Panc1 (cell line): ENCODE measurements around the gene VAPA. TPM values are rescaled to one million over a fixed set of nuclear protein-coding genes. Genes with fewer than 3 reads are reported as not detected.

Experiments
- ATAC-seq: fragments of 200-7000 bp; cut with Tn5 transposase; 2 replicates; pipeline ENCODE4 v1.9.1; 2020; ENCODE audit warnings: mild to moderate bottlenecking, moderate library complexity
- Bru-seq: library from RNA; stranded (reverse); fragments of 400-500 nt; gene quantifications from one replicate; lab custom pipeline; 2021; lab: Mats Ljungman, UMichigan
- BruChase-seq, 2 experiments: library from RNA; stranded (reverse); fragments of 400-500 nt; gene quantifications; one replicate each; lab custom pipeline; 2021; lab: Mats Ljungman, UMichigan
- BruUV-seq: library from RNA; stranded (reverse); fragments of 400-500 nt; replicated peaks from 2 replicates; lab custom pipeline; 2021; lab: Mats Ljungman, UMichigan
- CTCF ChIA-PET: fragments of 300-600 bp; sonication (Branson Sonifier 250); formaldehyde crosslinking; loops from one replicate; lab custom pipeline; 2022; ENCODE audit warnings: antibody characterized with exemption; lab: Charles Lee
- POLR2A ChIA-PET: fragments of 300-600 bp; sonication (Branson Sonifier 250); formaldehyde crosslinking; loops from one replicate; lab custom pipeline; 2022; ENCODE audit warnings: antibody characterized with exemption; lab: Charles Lee
- DNase-seq: peaks from one replicate; pipeline ENCODE4 v3.0.0-alpha.2; 2010; ENCODE audit warnings: low read depth, low spot score
- H3K27ac ChIP-seq: 2 replicates; pipeline ENCODE4 v1.5.1; 2011; ENCODE audit warnings: mild to moderate bottlenecking, low read length, inconsistent platforms
- H3K27me3 ChIP-seq: fragments of 200-500 bp; sonication (Bioruptor generic); 2 replicates; pipeline ENCODE4 v1.6.0; 2014; ENCODE audit warnings: low read length, inconsistent platforms; ENCODE audit not compliant: control insufficient read depth, insufficient read depth
- H3K36me3 ChIP-seq: fragments of 200-500 bp; sonication (Bioruptor generic); 2 replicates; pipeline ENCODE4 v1.5.1; 2014; ENCODE audit warnings: inconsistent platforms, mild to moderate bottlenecking, low read length, moderate library complexity; ENCODE audit not compliant: control insufficient read depth, insufficient read depth
- H3K4me1 ChIP-seq: 2 replicates; pipeline ENCODE4 v1.5.1; 2011; ENCODE audit warnings: inconsistent platforms, mild to moderate bottlenecking, low read length, moderate library complexity; ENCODE audit not compliant: control insufficient read depth, insufficient read depth
- H3K4me3 ChIP-seq, 2 experiments: 2 replicates each; pipeline ENCODE4 v1.5.1; 2011 to 2012; ENCODE audit warnings: low read depth in 2 of 2, low read length in 2 of 2, mild to moderate bottlenecking in 2 of 2, inconsistent platforms in 1 of 2, moderate library complexity in 1 of 2
- H3K9me3 ChIP-seq: fragments of 200-500 bp; sonication (Bioruptor generic); 2 replicates; pipeline ENCODE4 v1.5.1; 2014; ENCODE audit warnings: low read depth, mild to moderate bottlenecking, inconsistent platforms, low read length, moderate library complexity; ENCODE audit not compliant: control insufficient read depth, insufficient read depth
- CTCF ChIP-seq: fragments of 450-650 bp; IDR thresholded peaks from 2 replicates; pipeline ENCODE4 v1.5.1; 2017; ENCODE audit warnings: mild to moderate bottlenecking
- POLR2AphosphoS5 ChIP-seq: IDR thresholded peaks from 2 replicates; pipeline ENCODE4 v1.6.1; 2012; ENCODE audit warnings: mild to moderate bottlenecking, low read depth, low read length, moderate library complexity
- REST ChIP-seq, 2 experiments: IDR thresholded peaks; 2 replicates each; pipeline ENCODE4 v1.6.1; 2011 to 2012; ENCODE audit warnings: low read depth in 2 of 2, control low read depth in 1 of 2, low read length in 1 of 2, mild to moderate bottlenecking in 1 of 2, moderate library complexity in 1 of 2; ENCODE audit not compliant: insufficient read depth in 1 of 2
- SIN3A ChIP-seq: IDR thresholded peaks from 2 replicates; pipeline ENCODE4 v1.6.1; 2012; ENCODE audit warnings: low read depth, mild to moderate bottlenecking, low read length, moderate library complexity, borderline replicate concordance; ENCODE audit not compliant: insufficient read depth
- TCF7L2 ChIP-seq: IDR thresholded peaks from 2 replicates; pipeline ENCODE4 v1.6.1; 2011; ENCODE audit warnings: mild to moderate bottlenecking, low read depth, low read length, inconsistent platforms
- in situ Hi-C: cut with HindIII; loops from 2 replicates; pipeline ENCODE4 v1.10.0; 2016; ENCODE audit warnings: low sequenced_read_pairs, low pct_unique_long_range_greater_than_20kb
- intact Hi-C: fragments of 100-400 bp; cut with micrococcal nuclease; formaldehyde crosslinking; loops from one replicate; pipeline ENCODE4 v1.10.0; 2022; ENCODE audit not compliant: unreplicated experiment
- long read RNA-seq: library from polyadenylated mRNA; unstranded; transcript quantifications from one replicate; pipeline ENCODE4 v2.0.0, GENCODE V29; 2021; ENCODE audit not compliant: unreplicated experiment
- polyA plus RNA-seq: library from polyadenylated mRNA; unstranded; fragments of >200 nt; gene quantifications from one replicate; pipeline ENCODE4 v1.2.1, GENCODE V29; 2012; ENCODE audit warnings: missing spikeins; ENCODE audit not compliant: insufficient read length
- total RNA-seq: library from RNA; stranded (reverse); gene quantifications from one replicate; pipeline ENCODE4 v1.2.1, GENCODE V29; 2021; ENCODE audit not compliant: unreplicated experiment

VAPA gene
- total RNA-seq, result 228 TPM
- polyA plus RNA-seq, result 140 TPM
- Bru-seq, nascent RNA, result percentile 97 among the genes with signal in this experiment
- percentile 93 among the genes with signal in this experiment for BruChase-seq, experiment 1, labeled RNA remaining after a 2-hour chase
- percentile 94 among the genes with signal in this experiment for BruChase-seq, experiment 2, labeled RNA remaining after a 6-hour chase
- long read RNA-seq, full-length matches to known transcripts, result 308 of 336 reads
- long read RNA-seq, partial matches to known transcripts, result 5 of 336 reads
- long read RNA-seq, other reads (novel, unspliced or antisense), result 23 of 336 reads

- DNase-seq (peak; percentile 82), ATAC-seq (peak; percentile 91)
- ChIA-PET POLR2A (interaction anchor here (0.6 to 1.0 kb wide), 2 partner anchors 44 to 45 kb away, joined by 3 to 6 read pairs; no protein-coding TSS in a partner anchor), CTCF (no interaction called here)
- in situ Hi-C loops, result no loop called here
- intact Hi-C loops, result loop anchor here (10.0 kb wide), 1 partner anchor 89 kb away; no protein-coding TSS in a partner anchor
- Histone ChIP-seq H3K4me3 (peak within 1 kb of the TSS; percentile 83 to 94), H3K4me1 (peaks cover 26% of the 10 kb centered on the region), H3K9me3 (no peaks in the 10 kb centered on the region), H3K27ac (peak within 1 kb of the TSS; percentile 91), H3K36me3 (no peaks in the 10 kb centered on the region; the same call in 1 of the 2 replicates), H3K27me3 (no peaks in the 10 kb centered on the region)
- no TSS peak for BruUV-seq
- TF ChIP-seq REST (IDR thresholded peaks at IDR 0.05; ENCODE audit: insufficient read depth in 1 of 2, low read depth in 2 of 2, low read length in 1 of 2), result 0 out of 4 replicates have a peak, but pooled peaks of 1 of the 2 experiments have one; percentile 25
- no peak; the same call in 1 of the 2 replicates for TF ChIP-seq POLR2AphosphoS5
- peak; percentile 73; the same call in 1 of the 2 replicates for TF ChIP-seq SIN3A
Observed at GRCh38 chr18:9913526-9914333, at the start of gene VAPA. TSS of gene VAPA (plus strand) at chr18:9914016. CDS start at chr18:9914257, 241 bp downstream.

GRCh38 chr18:9865764-9866490 lies 47.9 kb upstream of the VAPA start:
- Histone ChIP-seq H3K27me3 (no peaks in the 10 kb centered on the region), H3K4me1 (peaks cover 24% of the 10 kb centered on the region), H3K36me3 (no peaks in the 10 kb centered on the region; the same call in 1 of the 2 replicates), H3K27ac (no peak overlapping the region), H3K4me3 (no peak overlapping the region), H3K9me3 (peaks cover 4% of the 10 kb centered on the region; the same call in 1 of the 2 replicates)
- no TSS peak for BruUV-seq
- ATAC-seq (no peak), DNase-seq (no peak)
- ChIA-PET CTCF (no interaction called here), POLR2A (no interaction called here)
- TF ChIP-seq SIN3A (no peak), REST (IDR thresholded peaks at IDR 0.05; ENCODE audit: insufficient read depth in 1 of 2, low read depth in 2 of 2, low read length in 1 of 2) (no peak), CTCF (no peak), POLR2AphosphoS5 (no peak), TCF7L2 (no peak)
- in situ Hi-C loops, result no loop called here
- intact Hi-C loops, result no loop called here
